Hematopoietic multipotent progenitor cell (in vitro differentiated cells): Measurements from ENCODE around the gene NAV1. TPM values are rescaled to one million over a fixed set of nuclear protein-coding genes. Genes with fewer than 3 reads are reported as not detected.
A peak's percentile ranks its signal among the peaks of the same experiment; 100 is the strongest.

Experiments used
- DNase-seq, 3 donors: peaks; one replicate each; pipeline ENCODE4 v3.0.0-alpha.2; 2011 to 2015; ENCODE audit warnings: low read depth in 2 of 3, low spot score in 2 of 3
- total RNA-seq: library from RNA; depleted of rRNA; stranded (reverse); fragments of >200 nt; gene quantifications from one replicate; pipeline ENCODE4 v1.2.3, GENCODE V29; 2012

The NAV1 gene
- total RNA-seq, 1 donor = 8.1 TPM

DNA sequence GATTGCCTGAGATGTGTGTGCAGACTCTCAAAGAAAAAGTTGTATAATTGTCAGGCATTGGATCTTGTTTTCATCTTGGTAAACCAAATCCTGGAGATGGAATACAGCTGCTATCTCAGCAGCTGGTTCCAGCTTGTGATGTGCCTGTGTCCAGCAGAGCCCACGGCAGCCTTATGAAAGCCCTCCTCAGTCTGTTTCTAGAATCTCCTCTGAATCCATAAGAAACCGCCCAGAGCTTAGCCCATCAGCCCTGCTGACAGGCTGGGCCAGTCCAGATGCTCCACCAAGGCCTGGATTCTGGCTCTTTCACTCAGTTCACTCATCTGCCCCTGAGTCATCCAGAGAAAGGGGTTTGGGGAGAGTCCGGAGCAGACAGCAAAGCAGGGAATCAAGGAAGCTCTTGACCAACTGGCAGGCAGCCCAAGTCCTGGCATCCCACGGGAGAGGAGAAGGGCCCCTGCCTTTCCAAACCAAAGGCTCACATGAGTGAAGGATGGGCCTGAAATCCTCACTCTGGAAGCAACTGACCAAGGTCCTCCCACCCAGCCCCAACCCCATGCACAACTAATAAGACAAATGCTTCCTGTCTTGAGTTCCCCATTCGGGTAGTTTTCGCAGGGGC, 45.7 kb downstream of the NAV1 start:
- no peak for DNase-seq

- peak in 1 of 3 donors; percentile 17 for DNase-seq
Observed at GRCh38 chr1:201585093-201585483, 46.2 kb downstream of the NAV1 start.

- DNase-seq = no peak
Observed at GRCh38 chr1:201585901-201586300, 47.0 kb downstream of the NAV1 start.

DNA sequence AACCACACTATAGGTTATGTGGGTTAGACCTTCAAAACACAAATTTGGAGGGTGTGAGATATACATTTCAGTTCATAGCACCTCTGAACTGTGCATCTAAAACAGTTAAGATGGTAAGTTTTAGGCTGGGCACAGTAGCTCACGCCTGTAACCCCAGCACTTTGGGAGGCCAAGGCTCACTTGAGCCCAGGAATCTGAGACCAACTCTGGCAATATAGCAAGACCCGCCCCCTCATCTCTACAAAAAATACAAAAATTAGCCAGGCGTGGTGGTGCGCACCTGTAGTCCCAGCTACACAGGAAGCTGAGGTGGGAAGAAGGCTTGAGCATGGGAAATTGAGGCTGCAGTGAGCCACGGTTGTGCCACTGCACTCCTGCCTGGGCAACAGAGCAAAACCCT, 47.9 kb downstream of the NAV1 start:
- no peak for DNase-seq

DNA sequence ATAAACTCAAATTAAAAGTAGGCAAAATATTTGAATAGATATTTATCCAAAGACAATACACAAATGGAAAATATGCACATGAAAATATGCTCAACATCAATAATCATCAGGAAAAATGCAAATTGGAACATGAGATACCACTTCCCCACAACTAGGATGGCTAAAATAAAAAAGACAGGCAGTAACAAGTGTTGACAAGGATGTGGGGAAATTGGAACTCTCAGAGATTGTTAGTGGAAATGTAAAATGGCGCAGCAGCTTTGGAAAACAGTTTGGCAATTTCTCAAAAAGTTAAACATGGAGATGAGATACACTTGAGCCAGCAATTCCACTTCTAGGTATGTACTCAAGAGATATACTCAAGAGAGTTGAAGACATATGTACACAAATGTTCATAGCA, 48.8 kb downstream of the NAV1 start:
- no peak for DNase-seq

Other genes with a start within 250 kb of the NAV1 start
- gene TNNT2, start 161.4 kb upstream of the NAV1 start, total RNA-seq = not detected
- not detected for gene LAD1, start 139.8 kb upstream of the NAV1 start, total RNA-seq
- not detected for gene TNNI1, start 117.4 kb upstream of the NAV1 start, total RNA-seq
- 3.8 TPM for gene PHLDA3, start 69.9 kb upstream of the NAV1 start, total RNA-seq
- gene CSRP1, start 32.0 kb upstream of the NAV1 start, total RNA-seq = 128 TPM